ENCODE results near the gene KEAP1.

DNA sequence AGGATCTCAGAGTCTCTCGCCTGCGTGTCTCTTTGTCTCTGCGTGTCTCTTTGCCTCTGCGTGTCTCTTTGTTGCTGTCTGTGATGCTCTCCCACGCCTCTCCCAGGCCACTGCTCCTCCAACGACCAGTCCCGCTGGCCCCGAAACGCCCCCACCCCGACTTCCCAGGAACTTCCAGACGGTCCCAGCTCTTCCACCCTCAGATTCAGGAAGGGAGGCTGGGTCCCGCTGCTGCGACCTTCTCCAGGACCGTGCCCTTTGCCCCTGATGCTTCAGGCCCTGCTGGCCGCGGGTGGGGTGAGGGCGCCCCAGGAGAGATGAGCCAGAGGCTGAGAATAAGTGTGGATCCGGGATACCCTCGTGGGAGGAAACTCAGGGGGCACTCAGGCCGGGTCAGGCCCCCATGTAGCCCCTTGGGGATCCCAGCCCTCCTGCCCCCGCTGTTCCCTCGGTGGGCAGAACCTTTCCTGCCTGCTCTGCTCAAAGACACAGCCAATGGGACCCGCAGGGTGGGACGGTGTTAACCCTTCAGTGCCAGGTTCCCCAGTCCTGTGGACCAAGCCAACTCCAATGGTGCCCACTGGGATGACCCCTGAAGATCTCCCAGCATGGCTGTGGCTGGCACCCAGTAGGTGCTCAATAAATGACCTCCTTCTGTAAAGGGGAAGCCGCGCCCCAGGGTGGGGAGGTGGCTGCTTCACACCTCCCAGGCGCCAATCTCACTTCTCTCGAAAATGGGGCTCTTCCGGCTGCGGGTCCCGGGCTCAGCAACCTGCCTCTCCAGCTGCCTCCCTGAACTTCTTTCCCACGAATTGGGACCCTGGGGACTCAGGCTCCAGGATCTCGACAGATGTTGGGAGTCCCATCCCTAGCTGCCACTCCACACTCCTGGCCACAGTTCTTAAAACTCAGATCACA, 15.5 kb upstream of the KEAP1 start:
- TF ChIP-seq POLR2A (IDR thresholded peaks at IDR 0.05; ENCODE audit: low read length), result no peak
- no peak for TF ChIP-seq GATA1 (IDR thresholded peaks at IDR 0.05; ENCODE audit: low read depth, low read length)
